Duodenal mucosa (tissue), 2 donors: ENCODE results near the gene CCDC91.
"Not testable (repeated sequence)": the region's sequence is repeated elsewhere in the genome, so short reads cannot be mapped to it uniquely, and the experiment has no call there.

Experiments
- H3K27ac ChIP-seq: one replicate; pipeline ENCODE4 v1.7.0; 2013; ENCODE audit warnings: low read depth, low read length
- H3K27me3 ChIP-seq, 2 donors: one replicate each; pipeline ENCODE4 v1.7.0; 2013; ENCODE audit warnings: low read length in 2 of 2, control low read depth in 1 of 2; ENCODE audit not compliant: insufficient read depth in 2 of 2, control insufficient read depth in 1 of 2
- H3K36me3 ChIP-seq, 2 donors: one replicate each; pipeline ENCODE4 v1.7.0; 2013; ENCODE audit warnings: low read length in 2 of 2, control low read depth in 1 of 2; ENCODE audit not compliant: insufficient read depth in 2 of 2, control insufficient read depth in 1 of 2
- H3K4me1 ChIP-seq, 2 donors: one replicate each; pipeline ENCODE4 v1.7.0; 2013; ENCODE audit warnings: low read length in 2 of 2, control low read depth in 1 of 2; ENCODE audit not compliant: insufficient read depth in 2 of 2, control insufficient read depth in 1 of 2
- H3K4me3 ChIP-seq, 2 donors: one replicate each; pipeline ENCODE4 v1.7.0; 2013; ENCODE audit warnings: low read length in 2 of 2, low read depth in 1 of 2
- H3K9ac ChIP-seq, 2 donors: one replicate each; pipeline ENCODE4 v1.7.0; 2013; ENCODE audit warnings: low read length in 2 of 2, low read depth in 1 of 2
- H3K9me3 ChIP-seq, 2 donors: one replicate each; pipeline ENCODE4 v1.7.0; 2013; ENCODE audit warnings: low read length in 2 of 2, control low read depth in 1 of 2; ENCODE audit not compliant: control insufficient read depth in 1 of 2

The CCDC91 gene

DNA sequence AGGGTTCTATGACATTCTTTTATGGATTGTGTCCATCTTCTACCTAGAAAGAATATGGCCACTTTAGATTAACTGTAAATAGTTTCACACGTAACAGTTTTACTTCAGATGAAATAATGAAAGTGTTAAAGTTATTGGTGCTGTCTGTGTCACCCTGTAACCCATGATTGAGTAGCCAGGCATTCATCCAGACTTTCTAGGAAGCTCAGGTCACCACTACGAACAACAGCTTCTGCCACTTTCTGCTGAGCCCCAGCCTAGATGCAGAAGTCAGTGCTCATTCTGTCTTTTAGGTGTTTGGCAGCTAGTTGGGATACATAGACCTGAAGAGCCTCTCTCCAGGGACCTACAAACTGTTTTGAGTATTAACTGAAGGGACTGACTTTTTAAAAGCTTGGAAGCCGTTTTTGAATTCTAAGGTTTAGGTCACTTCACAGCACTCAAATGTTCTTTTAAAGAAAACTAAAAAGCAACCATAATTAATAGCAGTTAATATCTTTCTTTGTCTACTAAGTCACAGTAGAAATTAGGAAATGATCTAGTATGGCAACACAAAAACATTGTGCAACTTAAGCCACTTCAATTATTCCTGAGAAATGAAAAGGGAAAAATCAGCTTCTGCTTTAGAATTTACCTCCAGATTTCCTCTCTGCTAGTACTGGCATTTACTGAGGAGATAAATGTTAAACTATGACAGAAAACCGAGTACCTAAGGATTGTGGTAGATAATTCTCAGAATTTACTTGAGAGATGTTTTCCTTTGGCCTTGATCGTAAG, 266.9 kb downstream of the CCDC91 start:
- H3K36me3 ChIP-seq: no peaks in the 10 kb centered on the region
- H3K4me3 ChIP-seq: no peak overlapping the region
- H3K4me1 ChIP-seq: no peaks in the 10 kb centered on the region

GRCh38 chr12:28457785-28458184, 267.5 kb downstream of the CCDC91 start:
- no peak overlapping the region for H3K27ac ChIP-seq

More for the DNA sequence above, 266.9 kb downstream of the CCDC91 start:
- Histone ChIP-seq H3K27me3 (no peaks in the 10 kb centered on the region), H3K9ac (no peak overlapping the region), H3K9me3 (no peaks in the 10 kb centered on the region), H3K27ac (no peak overlapping the region)

GRCh38 chr12:28459481-28459880, 269.2 kb downstream of the CCDC91 start:
- Histone ChIP-seq H3K27me3 (no peaks in the 10 kb centered on the region), H3K4me3 (no peak overlapping the region), H3K4me1 (no peaks in the 10 kb centered on the region), H3K36me3 (peaks cover 0 to 5% of the 10 kb centered on the region in 2 donors), H3K27ac (no peak overlapping the region), H3K9ac (no peak overlapping the region), H3K9me3 (no peaks in the 10 kb centered on the region)

More at GRCh38 chr12:28457785-28458184, 267.5 kb downstream of the CCDC91 start:
- H3K36me3 ChIP-seq: no peaks in the 10 kb centered on the region
- no peaks in the 10 kb centered on the region for H3K9me3 ChIP-seq
- no peaks in the 10 kb centered on the region for H3K27me3 ChIP-seq
- no peaks in the 10 kb centered on the region for H3K4me1 ChIP-seq
- no peak overlapping the region for H3K4me3 ChIP-seq
- no peak overlapping the region for H3K9ac ChIP-seq

DNA sequence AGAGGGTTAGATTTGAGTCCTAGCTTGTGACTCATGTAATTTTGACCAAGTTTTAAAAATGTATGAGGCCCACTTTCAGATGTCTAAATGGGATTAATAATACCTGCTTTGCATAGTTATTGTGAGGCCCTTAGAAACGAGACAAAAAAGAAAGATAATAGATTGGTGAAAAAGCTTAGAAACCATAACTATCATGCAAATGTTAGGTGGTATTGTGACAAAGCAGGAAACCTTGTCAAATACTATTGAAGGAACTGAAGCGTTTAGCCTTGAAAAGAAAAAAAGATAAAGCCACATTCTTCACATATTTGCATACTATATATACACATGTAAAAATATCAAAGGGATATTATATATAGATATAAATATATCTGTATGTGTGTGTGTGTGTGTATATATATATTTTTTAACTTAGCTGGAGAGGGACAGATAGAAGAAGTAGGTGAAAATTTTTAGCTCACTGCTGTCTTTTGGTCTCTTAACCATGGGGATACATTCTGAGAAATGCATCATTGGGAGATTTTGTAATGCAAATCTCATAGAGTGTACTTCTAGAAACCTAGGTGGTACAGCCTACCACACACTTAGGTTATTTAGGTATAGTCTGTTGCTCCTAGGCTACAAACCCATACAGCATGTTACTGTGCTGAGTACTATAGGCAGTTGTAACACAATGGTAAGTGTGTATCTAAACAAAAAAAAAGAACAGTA, 270.3 kb downstream of the CCDC91 start:
- Histone ChIP-seq H3K4me3 (no peak overlapping the region), H3K9me3 (peaks cover 0 to 5% of the 10 kb centered on the region in 2 donors), H3K27me3 (no peaks in the 10 kb centered on the region), H3K36me3 (peaks cover 0 to 5% of the 10 kb centered on the region in 2 donors), H3K9ac (no peak overlapping the region), H3K27ac (no peak overlapping the region), H3K4me1 (no peaks in the 10 kb centered on the region)

DNA sequence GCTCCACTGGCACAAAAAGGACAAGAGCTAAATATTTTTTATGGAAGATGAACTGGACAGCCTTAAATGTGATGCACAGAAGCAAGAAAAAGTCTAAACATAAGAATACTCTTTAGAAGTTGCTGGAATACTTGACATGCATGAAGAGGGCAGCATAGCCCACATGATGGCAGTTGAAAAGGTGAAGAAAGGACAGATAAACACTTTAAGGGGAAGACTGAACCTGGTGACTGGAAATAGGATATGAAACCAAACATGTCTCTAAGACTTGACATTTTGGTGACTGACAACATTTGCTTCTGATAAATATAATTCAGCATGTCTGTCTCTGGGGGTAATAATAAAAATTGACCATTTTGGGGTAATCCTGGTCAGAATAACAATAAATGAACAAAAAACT, 273.1 kb downstream of the CCDC91 start:
- Histone ChIP-seq H3K9ac (no peak overlapping the region), H3K36me3 (peaks cover 0 to 5% of the 10 kb centered on the region in 2 donors), H3K9me3 (peaks cover 0 to 5% of the 10 kb centered on the region in 2 donors), H3K27ac (no peak overlapping the region), H3K4me1 (no peaks in the 10 kb centered on the region), H3K4me3 (no peak overlapping the region), H3K27me3 (no peaks in the 10 kb centered on the region)

- not testable (repeated sequence) for H3K4me3 ChIP-seq, H3K9me3 ChIP-seq, H3K27ac ChIP-seq, H3K27me3 ChIP-seq, H3K4me1 ChIP-seq, H3K36me3 ChIP-seq, H3K9ac ChIP-seq
Observed at GRCh38 chr12:28471762-28472161, 281.5 kb downstream of the CCDC91 start.

GRCh38 chr12:28476206-28476605, 285.9 kb downstream of the CCDC91 start:
- H3K4me1 ChIP-seq, H3K9ac ChIP-seq, H3K27me3 ChIP-seq, H3K9me3 ChIP-seq, H3K36me3 ChIP-seq, H3K4me3 ChIP-seq, H3K27ac ChIP-seq: not testable (repeated sequence)

DNA sequence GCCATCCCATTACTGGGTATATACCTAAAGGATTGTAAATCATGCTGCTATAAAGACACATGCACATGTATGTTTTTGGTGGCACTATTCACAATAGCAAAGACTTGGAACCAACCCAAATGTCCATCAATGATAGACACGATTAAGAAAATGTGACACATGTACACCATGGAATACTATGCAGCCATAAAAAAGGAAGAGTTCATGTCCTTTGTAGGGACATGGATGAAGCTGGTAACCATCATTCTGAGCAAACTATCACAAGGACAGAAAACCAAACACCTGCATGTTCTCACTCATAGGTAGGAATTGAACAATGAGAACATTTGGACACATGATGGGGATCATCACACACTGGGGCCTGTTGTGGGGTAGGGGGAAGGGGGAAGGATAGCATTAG, 288.8 kb downstream of the CCDC91 start:
- H3K4me3 ChIP-seq, H3K9ac ChIP-seq, H3K4me1 ChIP-seq, H3K36me3 ChIP-seq, H3K27ac ChIP-seq, H3K9me3 ChIP-seq, H3K27me3 ChIP-seq: not testable (repeated sequence)

GRCh38 chr12:28479683-28480082, 289.4 kb downstream of the CCDC91 start:
- Histone ChIP-seq H3K27me3 (no peaks in the 10 kb centered on the region), H3K9ac (no peak overlapping the region), H3K9me3 (no peaks in the 10 kb centered on the region), H3K27ac (no peak overlapping the region), H3K4me3 (no peak overlapping the region), H3K4me1 (no peaks in the 10 kb centered on the region), H3K36me3 (no peaks in the 10 kb centered on the region)

DNA sequence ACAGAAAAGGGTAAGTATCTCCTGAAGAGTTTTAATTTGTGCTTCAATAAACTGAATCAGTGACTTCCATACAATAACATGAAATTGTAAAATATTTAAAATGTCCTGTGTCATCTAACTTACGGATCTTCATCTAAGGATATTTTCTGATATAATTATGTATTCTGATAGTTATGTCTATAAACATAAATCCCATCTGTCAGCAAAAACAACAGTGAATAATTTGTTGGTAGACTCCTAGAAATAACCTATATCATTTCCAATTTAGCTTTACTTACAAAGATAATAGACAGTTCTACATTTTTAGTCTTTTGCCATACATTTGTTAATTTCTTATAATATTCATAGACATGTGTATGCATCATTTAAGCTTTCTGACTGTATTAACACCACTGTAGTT, 293.9 kb downstream of the CCDC91 start:
- Histone ChIP-seq H3K9ac (no peak overlapping the region), H3K27me3 (no peaks in the 10 kb centered on the region), H3K4me3 (no peak overlapping the region), H3K36me3 (no peaks in the 10 kb centered on the region), H3K4me1 (no peaks in the 10 kb centered on the region), H3K9me3 (no peaks in the 10 kb centered on the region), H3K27ac (no peak overlapping the region)
